DMS114 treated with DMSO at 0.1 percent for 48 hours (cell line): ENCODE measurements around the gene CDA.
"Not testable (repeated sequence)": the region's sequence is repeated elsewhere in the genome, so short reads cannot be mapped to it uniquely, and the experiment has no call there.

Experiments used
- DNase-seq: peaks from one replicate; lab custom pipeline; 2025; ENCODE audit not compliant: unreplicated experiment; lab: John Stamatoyannopoulos, UW

The CDA gene

GRCh38 chr1:20586953-20587660 is 1.8 kb upstream of the CDA start:
- DNase-seq: no peak

- DNase-seq: no peak
Measured at GRCh38 chr1:20587661-20588053, 1.2 kb upstream of the CDA start.

DNA sequence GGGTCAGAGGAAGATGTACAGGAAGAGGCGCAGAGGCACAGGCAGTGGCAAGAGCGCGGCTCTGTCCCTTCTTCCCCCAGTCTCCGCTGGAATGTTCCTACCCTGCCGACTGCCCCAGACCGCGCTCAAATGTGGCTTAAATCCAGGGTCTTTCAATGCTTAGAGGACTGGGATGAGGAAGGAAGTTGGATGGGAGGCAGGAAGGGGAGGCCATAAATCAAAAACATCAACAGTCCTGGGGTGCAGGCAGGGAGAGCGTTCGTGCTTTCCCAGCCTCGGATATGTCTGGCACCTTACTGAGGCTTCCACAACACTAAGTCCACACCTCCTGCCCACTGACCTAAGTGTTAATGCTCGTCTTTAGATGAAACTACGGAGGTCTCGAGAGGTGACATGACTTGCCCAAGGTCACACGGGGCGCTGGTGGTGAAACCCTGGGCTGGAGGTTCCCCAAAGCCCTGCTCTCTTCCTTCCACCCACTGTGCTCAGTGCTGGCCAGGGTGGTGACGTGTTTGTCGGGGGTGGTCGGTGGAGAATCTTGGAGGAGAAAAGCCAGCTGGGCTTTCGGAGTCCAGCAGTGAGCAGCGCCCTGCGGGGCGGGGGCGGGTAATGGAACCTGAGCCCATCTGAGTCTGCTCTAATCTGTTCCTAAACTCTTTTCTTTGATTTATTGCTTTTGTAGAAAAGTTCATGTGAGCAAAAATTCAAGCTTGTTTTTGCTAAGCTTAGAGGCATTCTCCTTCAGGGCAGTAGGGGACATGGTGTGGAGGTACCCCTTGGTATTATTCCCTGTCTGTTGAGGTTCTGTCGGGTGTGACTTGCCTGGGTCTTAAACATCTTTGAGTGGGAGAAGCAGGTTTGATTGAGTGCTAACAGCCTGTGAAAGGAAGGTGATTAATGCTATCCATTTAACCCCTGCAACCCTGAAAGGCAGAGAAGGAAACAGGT is 708 bp downstream of the CDA start:
- no peak for DNase-seq

- no peak for DNase-seq
Measured at GRCh38 chr1:20590306-20590777, 1.4 kb downstream of the CDA start.

DNA sequence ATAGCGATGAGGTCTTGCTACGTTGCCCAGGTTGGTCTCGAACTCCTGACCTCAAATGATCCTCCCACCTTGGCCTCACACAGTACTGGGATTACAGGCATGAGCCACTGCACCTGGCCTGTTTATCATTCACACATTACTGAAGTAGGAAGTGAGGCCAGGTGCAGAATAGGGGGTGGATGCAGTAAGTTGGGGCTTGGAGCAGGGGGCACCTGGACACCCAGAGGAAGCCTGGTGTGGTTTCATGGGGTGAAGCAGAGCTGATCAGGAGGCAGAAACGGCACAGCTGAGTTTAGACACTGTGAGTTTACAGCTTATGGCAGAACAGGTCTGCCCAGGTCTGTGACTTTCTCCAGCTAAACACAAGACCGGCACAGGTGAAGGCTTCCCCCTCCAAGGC is 4.9 kb downstream of the CDA start:
- no peak for DNase-seq

GRCh38 chr1:20594746-20595145 is 5.8 kb downstream of the CDA start:
- DNase-seq: no peak

- DNase-seq: no peak
Measured at GRCh38 chr1:20596106-20596505, 7.2 kb downstream of the CDA start.

DNA sequence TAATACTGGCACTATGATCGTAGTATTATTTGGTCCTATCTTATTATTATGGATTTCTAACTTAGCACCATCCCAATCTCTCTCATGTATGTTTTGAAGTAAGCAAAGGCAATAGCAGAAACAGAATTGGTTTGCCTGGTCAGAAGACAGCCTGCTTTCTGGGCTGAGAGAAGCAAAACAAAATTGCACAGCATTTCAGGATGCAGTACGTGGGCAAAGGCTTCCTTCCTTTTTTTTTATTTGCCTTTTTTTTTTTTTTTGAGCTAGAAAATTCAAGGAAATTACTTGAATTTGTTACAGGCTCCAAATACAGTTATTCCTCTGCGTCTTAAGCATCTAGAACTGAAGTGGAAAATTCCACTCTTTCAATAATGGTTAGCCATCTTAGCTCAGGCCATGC is 8.8 kb downstream of the CDA start:
- DNase-seq: no peak

- DNase-seq: no peak
Measured at GRCh38 chr1:20600156-20600555, 11.3 kb downstream of the CDA start.

GRCh38 chr1:20601129-20601825 is 12.4 kb downstream of the CDA start:
- no peak for DNase-seq

DNA sequence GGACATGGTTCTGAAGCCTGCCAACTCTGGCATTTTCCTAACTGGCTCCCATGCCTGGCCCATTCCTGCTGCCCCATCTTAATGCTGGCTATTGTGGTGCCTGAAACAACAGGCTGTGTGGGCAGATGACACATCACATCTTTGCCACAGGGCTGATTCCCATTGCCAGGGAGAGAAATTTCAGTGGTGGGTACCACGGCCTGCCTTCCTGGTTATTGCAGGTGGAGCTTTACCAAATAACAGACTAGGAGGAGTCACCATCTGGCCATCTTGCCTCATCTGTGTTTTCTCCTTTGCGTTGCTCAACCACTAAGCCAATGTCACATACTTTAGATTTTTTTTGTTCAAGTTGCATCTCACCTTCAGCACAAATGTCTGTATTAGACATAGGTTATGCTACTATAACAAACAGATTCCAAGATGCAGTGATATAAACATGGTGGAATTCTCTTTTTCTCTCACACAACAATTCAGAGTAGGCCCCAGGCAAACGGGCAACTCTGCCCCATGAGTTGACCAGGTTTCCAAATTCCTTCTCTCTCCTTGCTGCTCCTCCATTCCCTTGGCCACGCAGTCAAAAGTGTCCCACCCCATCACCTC is 14.1 kb downstream of the CDA start:
- DNase-seq: no peak

- DNase-seq: no peak
Measured at GRCh38 chr1:20603504-20604464, 14.9 kb downstream of the CDA start.

- no peak for DNase-seq
Measured at GRCh38 chr1:20604678-20605077, 15.8 kb downstream of the CDA start.

GRCh38 chr1:20606801-20607570 is 18.1 kb downstream of the CDA start:
- not testable (repeated sequence) for DNase-seq

- no peak for DNase-seq
Measured at GRCh38 chr1:20609541-20609940, 20.6 kb downstream of the CDA start.

GRCh38 chr1:20610970-20611369 is 22.1 kb downstream of the CDA start:
- no peak for DNase-seq

DNA sequence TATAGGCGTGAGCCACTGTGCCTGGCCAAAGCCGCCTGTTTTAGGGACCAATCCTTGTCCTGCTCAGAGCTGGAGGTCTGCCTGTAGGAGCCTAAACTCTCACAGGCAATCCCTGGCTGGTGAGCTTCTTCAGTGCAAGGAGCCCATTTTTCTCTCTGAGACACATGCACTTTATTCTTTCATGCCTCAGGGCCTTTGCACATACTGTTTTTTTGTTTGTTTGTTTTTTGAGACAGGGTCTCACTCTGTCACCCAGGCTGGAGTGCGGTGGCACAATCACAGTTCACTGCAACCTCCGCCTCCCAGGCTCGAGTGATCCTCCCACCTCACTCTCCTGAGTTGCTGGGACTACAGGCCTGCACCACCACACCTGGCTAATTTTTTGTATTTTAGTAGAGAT is 22.8 kb downstream of the CDA start:
- DNase-seq: no peak

DNA sequence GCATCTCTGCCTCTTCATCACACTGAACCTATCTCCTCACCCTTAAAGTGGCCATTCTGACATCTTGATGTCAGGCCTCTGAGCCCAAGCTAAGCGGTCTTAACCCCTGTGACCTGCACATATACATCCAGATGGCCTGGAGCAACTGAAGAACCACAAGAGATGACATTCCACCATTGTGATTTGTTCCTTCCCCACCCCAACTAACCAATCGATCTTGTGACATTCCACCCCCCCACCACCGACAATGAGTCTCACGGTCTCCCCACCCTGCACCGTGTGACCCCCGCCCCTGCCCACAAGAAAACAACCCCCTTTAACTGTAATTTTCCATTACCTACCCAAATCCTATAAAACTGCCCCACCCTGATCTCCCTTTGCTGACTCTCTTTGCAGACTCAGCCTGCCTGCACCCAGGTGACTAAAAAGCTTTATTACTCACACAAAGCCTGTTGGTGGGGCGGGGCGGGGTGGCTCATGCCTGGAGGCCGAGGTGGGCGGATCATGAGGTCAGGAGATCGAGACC is 23.4 kb downstream of the CDA start:
- no peak for DNase-seq

- DNase-seq: no peak
Measured at GRCh38 chr1:20614131-20614579, 25.3 kb downstream of the CDA start.
